GM12801 (cell line): ENCODE measurements around the gene FCRL6.

Experiments used
- TF ChIP-seq, protein P1 (sequence below): IDR thresholded peaks from one replicate; pipeline ENCODE4 v1.5.1; 2011; ENCODE audit warnings: control low read depth; ENCODE audit not compliant: insufficient read length; ENCODE audit errors: extremely low read depth

The FCRL6 gene, protein sequence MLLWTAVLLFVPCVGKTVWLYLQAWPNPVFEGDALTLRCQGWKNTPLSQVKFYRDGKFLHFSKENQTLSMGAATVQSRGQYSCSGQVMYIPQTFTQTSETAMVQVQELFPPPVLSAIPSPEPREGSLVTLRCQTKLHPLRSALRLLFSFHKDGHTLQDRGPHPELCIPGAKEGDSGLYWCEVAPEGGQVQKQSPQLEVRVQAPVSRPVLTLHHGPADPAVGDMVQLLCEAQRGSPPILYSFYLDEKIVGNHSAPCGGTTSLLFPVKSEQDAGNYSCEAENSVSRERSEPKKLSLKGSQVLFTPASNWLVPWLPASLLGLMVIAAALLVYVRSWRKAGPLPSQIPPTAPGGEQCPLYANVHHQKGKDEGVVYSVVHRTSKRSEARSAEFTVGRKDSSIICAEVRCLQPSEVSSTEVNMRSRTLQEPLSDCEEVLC

DNA sequence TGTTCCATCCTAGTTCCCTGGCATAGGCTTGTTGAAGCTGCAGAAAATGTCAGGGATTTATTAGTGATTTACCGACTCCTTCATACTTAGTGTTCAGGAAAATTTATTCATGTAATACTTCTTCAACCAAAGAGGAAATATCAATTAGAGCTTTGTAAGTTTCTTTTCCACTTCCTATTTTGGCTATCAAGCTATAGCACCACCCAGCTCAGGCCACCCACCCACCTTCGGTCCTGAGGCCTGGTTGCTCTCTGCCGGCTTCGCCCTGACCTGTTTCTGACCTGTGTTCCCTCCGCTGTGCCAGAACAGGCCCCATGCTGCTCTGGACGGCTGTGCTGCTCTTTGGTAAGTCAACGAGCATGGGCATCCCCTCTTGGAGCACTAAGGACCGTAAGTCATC, at the start of gene FCRL6:
TSS of gene FCRL6 (plus strand) at position 250 of the 400 bp plus-strand sequence. CDS start at position 315, 65 bp downstream.
- TF ChIP-seq, protein P1, sequence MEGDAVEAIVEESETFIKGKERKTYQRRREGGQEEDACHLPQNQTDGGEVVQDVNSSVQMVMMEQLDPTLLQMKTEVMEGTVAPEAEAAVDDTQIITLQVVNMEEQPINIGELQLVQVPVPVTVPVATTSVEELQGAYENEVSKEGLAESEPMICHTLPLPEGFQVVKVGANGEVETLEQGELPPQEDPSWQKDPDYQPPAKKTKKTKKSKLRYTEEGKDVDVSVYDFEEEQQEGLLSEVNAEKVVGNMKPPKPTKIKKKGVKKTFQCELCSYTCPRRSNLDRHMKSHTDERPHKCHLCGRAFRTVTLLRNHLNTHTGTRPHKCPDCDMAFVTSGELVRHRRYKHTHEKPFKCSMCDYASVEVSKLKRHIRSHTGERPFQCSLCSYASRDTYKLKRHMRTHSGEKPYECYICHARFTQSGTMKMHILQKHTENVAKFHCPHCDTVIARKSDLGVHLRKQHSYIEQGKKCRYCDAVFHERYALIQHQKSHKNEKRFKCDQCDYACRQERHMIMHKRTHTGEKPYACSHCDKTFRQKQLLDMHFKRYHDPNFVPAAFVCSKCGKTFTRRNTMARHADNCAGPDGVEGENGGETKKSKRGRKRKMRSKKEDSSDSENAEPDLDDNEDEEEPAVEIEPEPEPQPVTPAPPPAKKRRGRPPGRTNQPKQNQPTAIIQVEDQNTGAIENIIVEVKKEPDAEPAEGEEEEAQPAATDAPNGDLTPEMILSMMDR: no peak

DNA sequence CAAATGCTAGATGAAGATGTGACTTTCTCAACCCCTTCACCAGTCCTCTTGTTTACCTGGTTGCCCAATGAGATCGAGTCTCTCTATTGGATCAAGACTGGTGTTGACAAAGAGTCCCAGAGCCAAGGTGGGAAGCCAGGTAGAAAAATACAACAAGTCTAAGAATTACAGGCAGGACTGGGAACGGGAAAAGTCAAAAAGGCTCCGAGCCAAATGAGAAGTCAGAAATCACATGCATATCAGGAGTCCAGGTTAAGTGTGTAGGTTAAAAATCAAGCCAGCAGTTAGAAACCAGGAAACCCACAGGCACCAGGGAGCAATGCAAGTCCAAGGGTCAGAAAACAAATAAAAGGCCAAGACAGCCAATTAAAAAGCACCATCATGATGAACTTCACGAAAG, 48.8 kb upstream of the FCRL6 start:
- TF ChIP-seq, protein P1: no peak

DNA sequence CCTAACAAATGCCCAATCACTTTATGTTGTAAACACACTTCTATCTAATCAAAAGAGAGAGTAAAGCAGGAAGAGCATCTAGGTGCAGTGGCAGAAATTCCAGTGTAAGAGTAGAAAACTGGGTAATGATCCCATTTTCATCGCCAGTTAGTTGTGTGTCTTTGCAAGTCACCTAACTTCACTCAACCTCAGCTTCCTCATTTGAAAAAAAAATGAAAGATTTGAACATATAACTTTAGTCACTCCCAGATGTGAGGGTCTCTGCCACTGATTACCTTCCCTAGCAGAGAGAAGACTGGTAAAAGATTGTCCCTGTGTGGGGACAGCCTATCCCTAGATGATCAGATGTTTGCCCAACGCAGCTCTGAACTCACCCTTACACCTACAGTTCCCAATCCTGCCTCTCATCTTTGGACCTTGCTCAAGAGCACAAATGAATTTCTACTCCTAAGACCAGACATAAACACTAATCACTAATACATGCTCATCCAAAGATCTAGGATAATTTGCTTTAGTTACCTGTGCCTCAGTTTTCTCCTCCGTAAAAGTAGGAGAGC, 46.6 kb upstream of the FCRL6 start:
- TF ChIP-seq, protein P1: no peak

DNA sequence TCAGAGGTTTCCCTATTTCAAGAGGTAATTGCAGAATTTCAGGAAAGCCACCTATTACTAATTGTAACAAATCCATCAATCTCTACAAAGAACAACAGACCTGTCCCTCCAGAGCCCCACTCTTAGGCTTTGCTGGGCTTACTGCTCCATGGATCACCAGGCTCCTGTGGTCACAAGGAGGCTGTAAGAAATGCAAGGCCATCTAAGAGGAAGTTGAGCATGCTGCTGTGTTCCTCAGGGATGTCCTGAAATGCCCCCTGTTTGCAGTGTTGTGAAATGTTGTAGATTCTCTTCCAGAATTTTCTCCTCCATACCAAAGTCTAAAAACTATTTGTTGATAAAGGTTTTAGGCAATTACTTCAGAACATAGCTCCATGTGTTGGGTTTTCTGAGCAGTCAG, 45.8 kb upstream of the FCRL6 start:
- TF ChIP-seq, protein P1: no peak

DNA sequence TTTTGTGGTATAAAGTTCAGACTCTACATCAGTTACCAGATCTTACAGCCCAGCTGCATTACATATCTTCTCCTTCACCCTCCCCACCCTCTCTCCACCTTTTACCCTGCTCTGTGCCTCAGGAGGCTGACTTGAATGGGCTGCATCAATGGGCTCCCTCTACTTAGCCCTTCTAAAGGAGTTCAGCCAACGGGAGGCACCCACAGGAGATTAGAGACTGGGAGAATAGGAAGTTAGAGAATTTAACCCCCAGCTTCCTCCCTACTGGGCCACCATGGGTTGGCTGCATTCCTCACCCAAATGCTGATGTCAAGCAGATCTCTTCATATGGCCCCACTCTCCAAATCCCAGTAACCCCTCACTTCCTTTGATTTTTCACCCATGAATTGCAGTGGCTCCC, 38.5 kb upstream of the FCRL6 start:
- TF ChIP-seq, protein P1: no peak

DNA sequence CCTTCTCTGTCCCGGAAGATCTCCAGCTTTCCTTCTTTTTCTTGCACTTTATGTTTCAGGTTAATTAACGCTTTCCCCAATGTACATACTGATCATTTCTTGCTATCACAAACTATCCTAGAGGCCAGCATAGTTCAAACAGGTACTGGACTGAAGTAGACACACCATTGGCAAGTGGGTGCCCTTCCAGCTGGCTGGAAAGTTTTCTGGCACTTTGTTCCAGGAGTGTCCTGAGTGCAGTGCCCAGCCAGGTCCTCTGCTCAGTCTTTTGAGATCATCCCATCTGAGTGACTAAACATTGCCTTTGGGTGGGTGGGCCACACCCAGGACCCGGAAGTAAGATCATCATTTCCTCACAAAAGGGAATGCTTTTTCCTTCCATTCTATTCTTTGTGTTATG, 36.4 kb upstream of the FCRL6 start:
- TF ChIP-seq, protein P1: no peak

DNA sequence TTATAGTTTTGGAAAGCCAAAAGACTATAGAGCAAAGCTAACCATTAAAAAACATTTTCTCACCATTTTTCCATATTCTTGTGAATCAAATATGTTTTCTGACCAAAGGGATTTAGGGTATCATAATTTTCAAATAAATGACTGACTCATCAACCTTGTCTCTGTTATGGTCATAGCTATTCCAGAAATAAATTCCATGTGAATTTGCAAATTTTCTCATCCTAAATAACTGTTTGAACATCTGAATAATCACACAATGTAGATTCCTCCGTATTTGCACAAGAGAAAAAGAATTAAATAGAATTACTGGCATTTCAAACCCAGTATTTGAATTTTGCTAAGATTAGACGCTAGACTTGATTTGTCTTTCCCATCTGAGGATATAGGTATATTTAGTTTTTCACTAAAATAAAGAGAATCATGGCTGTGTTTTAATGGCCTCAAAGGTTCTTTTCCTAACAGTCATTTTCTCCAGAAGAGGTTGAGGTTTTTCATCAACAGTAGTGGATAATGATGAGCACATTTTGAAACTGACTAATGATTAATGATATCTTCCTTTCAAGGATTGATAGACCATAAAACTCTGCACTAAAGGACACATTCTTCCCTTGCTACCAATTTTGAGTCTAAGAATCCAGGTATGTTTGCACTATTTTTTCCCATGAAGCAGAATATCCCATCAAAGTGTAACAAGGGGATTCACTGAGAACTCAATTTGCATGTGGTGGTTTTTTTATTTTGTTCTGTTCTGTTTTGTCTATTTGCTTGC, 30.8 kb upstream of the FCRL6 start:
- TF ChIP-seq, protein P1: no peak
